ENCODE measurements around the gene SNX13. TPM values are rescaled to one million over a fixed set of nuclear protein-coding genes. Genes with fewer than 3 reads are reported as not detected.

SNX13 gene
- total RNA-seq, 1 donor from 2014 or later = 65.8 TPM

GRCh38 chr7:17782216-17782549 is 158.1 kb downstream of the SNX13 start:
- no peak for DNase-seq (ENCODE audit: low spot score)

- DNase-seq (ENCODE audit: low spot score) = no peak
Measured at GRCh38 chr7:17781491-17782215, 158.6 kb downstream of the SNX13 start.

GRCh38 chr7:17779381-17779780 is 160.9 kb downstream of the SNX13 start:
- no peak for DNase-seq (ENCODE audit: low spot score)

DNA sequence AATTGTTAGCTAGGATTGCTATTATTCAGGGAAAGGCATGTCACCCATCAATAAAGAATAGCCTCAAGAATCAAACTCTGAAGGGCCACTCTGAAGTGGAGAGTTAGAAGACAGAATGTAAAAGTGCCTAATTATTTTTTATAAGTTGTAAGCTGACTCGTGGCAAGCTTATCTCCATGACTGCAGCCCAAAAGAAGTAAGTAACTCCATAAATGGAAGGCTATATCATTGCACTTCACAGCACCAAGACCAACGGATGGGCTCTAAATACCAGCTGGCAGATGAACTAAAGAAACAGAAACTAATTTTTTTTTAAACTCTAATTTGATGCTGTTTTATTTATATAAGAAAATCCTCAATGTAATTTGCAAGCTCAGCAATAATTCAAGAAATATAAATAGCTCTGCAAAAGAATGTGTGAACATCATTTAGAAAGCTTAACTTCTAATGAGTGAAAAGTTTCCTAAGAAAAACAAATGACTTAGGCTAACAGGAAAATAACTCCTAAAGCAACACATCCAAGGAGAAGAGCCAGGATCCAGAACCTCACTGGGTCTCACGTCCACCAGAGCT is 165.5 kb downstream of the SNX13 start:
- DNase-seq (ENCODE audit: low spot score) = no peak

GRCh38 chr7:17774248-17774647 is 166.0 kb downstream of the SNX13 start:
- no peak for DNase-seq (ENCODE audit: low spot score)

GRCh38 chr7:17773289-17773626 is 167.0 kb downstream of the SNX13 start:
- no peak for DNase-seq (ENCODE audit: low spot score)

DNA sequence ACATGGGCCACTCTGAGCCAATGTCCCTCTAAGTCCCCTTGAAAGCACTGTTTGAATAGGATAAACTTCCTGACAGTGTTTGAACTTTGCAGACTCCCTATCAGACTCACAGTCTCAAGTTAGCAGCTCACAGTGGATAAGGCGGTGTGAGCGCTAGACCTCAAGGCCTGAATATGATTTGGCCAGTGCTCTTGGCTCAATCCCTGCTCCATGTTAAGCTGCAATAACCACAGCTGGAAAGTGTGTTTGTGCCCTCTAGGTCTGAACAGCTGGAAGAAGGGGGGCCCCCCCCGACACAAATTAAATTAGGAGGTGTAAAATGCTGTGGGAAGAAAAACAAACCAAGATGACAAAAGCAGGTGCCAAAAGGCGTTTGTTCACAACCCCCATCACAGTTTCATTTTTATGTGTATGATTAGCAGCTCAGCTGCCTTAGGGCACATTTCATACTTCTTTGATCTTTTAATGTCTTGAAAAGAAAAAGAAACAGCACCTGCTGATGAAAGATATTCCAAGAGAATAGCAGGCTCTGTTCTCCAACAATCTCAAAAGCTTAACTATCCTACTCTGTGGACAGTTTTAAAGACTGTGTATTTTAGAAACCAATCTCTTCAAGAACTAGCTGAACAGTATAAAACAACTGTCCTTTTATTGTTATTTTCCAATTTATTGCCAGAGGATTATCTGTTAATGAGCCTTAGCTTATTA is 167.6 kb downstream of the SNX13 start:
- DNase-seq (ENCODE audit: low spot score) = no peak

- DNase-seq (ENCODE audit: low spot score) = no peak
Measured at GRCh38 chr7:17771901-17772408, 168.3 kb downstream of the SNX13 start.

- no peak for DNase-seq (ENCODE audit: low spot score)
Measured at GRCh38 chr7:17770710-17771375, 169.5 kb downstream of the SNX13 start.

DNA sequence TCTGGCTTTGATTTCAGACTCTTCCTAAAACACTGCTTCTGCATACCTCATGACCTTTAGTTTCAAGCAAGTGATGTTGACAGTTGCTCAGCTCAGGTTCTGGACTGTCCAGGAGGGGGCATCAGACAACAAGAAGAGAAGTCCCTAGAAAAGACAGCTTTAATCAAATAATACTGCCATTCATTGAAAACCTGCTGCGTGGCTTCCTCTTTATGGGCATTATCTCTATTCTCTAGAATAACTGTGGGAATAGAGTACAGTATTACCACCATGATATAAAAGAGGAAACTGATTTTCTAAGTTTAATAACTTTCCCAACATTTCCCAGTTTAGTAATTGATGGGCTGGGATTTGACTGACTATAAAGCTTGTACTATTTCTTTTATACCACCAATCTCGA is 170.4 kb downstream of the SNX13 start:
- DNase-seq (ENCODE audit: low spot score) = no peak

DNA sequence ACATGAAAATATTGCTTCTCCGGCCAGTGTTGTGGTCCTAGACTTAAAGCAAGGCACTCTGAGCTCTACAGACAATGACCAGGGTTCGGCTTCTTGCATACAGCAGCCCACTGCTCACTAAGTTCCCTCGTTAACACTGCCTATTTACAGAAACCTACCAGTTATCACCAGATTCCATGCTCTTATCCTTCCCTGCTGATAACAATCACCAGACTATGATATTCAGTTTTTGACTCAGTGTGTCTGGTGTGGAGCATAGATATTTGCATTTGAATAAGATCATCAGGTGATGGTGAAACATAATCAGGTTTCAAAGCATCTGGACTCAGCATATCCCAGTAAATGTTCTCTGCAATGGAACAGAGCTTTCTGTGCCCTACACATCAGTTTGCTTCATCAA is 182.3 kb downstream of the SNX13 start:
- DNase-seq (ENCODE audit: low spot score) = no peak

DNA sequence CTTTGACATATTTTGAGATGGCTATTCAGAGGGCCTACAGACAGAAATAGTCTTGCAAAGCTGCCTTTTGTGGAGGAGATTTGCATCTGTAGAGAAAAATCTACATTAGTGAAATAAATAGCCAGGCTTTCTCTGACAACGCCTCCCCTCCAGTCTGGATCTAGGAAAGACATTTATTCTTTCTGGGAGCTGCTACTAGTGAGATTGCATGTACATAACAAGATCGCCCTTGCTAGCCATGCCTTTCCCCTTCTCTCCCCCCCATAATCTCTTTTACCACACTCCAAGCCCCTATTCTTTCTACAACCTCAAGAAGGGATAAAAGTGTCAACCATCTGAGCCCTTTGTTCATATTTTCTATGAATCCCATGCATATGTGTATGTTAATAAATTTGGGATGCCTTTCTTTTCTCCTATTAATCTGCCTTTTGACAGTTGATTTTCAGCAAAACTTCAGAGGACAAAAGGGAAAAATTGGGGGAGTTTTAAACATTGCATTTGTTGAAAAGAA is 194.2 kb downstream of the SNX13 start:
- DNase-seq (ENCODE audit: low spot score) = no peak

DNA sequence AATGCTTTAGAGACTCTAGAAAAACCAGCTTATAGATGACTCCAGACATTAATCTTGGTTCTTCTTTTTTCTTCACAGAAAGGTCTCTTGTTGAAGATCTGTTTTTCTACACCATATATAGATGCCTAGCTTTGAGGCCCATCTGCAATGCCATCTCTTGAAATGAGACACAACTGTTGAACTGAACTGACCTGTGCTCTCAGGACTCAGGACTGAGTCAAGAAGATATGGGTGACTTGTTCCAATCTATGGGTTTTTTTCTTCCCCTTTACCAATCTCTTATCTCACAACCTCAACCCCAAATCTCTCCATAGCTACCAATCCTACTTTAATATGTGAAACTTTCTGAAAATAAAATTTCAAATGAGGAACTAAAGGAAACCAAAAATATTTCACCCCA is 194.7 kb downstream of the SNX13 start:
- no peak for DNase-seq (ENCODE audit: low spot score)

- DNase-seq (ENCODE audit: low spot score) = no peak
Measured at GRCh38 chr7:17743316-17743715, 197.0 kb downstream of the SNX13 start.

DNA sequence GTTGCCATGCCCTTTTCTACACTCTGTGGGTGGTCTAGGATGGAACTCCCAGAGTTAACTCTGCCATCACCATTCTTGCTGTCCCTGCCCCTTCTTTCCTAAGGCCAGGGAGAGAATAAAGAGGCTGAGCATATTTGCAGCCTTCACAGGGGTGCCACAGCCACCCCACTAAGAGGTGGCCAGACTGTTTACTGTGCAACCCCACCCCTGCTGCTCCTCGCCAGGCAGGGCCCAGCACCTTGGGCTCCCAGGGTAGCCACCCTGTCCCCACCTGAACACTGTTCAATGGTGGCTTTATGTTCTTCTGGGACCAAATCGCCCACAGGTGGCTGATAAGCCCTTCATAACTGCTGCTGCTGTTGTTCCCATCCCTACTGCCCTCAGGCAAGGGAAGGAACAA is 198.9 kb downstream of the SNX13 start:
- DNase-seq (ENCODE audit: low spot score) = no peak

Other genes with a start within 250 kb of the SNX13 start
- gene PRPS1L1, start 87.4 kb upstream of the SNX13 start, total RNA-seq = not detected

Data from mesenteric fat pad (tissue), 1 donor.